Activated CD4-positive, alpha-beta T cell treated with anti-CD3 and anti-CD28 coated beads, Interleukin-2, amount 50 U/mL, for 16 hours (primary cell): ENCODE measurements around the gene LRRC14B.
"Not testable (repeated sequence)": the region's sequence is repeated elsewhere in the genome, so short reads cannot be mapped to it uniquely, and the experiment has no call there.

ENCODE experiments used
- DNase-seq: peaks from one replicate; pipeline ENCODE4 v3.0.0-alpha.2; 2020

LRRC14B gene

GRCh38 chr5:243683-244367 lies 52.5 kb downstream of the LRRC14B start:
- not testable (repeated sequence) for DNase-seq

- DNase-seq, result not testable (repeated sequence)
These were observed 54.4 kb downstream of the LRRC14B start for GRCh38 chr5:245717-246116.
